Stimulated activated CD4-positive, alpha-beta T cell treated with anti-CD3 and anti-CD28 coated beads, Interleukin-2, amount 100 ng/mL, for 4 hours (primary cell): ENCODE measurements around the gene PADI2.
"Not testable (repeated sequence)": the region's sequence is repeated elsewhere in the genome, so short reads cannot be mapped to it uniquely, and the experiment has no call there.

Experiments used
- DNase-seq: peaks from one replicate; pipeline ENCODE4 v3.0.0-alpha.2; 2020; ENCODE audit warnings: low read depth

Gene PADI2

GRCh38 chr1:17081439-17081838 is 37.8 kb downstream of the PADI2 start:
- DNase-seq = no peak

GRCh38 chr1:17080880-17081279 is 38.4 kb downstream of the PADI2 start:
- DNase-seq = no peak

DNA sequence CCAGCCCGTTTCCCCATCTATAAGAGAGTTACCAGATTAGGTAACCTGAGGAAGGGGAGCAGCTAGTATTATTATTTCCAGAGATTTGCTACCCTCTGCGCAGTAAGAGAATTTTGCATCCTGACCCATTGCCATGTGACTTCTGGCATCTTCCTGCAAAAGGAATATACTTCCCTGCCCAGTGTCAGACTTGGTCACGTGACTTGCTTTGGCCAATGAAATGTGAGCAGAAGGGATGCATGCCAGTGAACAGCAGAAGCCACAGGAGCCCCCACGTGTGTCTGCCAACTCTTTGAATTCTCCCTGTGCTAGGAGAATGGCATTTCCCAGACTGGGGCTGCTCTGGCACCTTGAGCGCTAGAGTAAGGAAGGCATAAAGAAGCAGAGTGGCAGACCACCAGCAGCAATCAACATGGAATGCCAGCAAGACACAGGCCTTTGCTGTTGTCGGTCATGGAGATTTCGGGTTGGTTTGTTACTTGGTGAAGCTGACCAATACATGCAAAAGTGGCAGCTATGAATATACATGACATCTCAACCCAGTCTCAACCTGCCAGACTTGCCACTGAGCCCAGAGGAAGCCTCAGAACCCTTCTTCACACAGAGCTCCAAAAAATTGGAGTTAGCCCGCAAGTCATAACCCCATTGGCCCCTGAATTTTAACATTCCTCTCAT is 39.0 kb downstream of the PADI2 start:
- no peak for DNase-seq

DNA sequence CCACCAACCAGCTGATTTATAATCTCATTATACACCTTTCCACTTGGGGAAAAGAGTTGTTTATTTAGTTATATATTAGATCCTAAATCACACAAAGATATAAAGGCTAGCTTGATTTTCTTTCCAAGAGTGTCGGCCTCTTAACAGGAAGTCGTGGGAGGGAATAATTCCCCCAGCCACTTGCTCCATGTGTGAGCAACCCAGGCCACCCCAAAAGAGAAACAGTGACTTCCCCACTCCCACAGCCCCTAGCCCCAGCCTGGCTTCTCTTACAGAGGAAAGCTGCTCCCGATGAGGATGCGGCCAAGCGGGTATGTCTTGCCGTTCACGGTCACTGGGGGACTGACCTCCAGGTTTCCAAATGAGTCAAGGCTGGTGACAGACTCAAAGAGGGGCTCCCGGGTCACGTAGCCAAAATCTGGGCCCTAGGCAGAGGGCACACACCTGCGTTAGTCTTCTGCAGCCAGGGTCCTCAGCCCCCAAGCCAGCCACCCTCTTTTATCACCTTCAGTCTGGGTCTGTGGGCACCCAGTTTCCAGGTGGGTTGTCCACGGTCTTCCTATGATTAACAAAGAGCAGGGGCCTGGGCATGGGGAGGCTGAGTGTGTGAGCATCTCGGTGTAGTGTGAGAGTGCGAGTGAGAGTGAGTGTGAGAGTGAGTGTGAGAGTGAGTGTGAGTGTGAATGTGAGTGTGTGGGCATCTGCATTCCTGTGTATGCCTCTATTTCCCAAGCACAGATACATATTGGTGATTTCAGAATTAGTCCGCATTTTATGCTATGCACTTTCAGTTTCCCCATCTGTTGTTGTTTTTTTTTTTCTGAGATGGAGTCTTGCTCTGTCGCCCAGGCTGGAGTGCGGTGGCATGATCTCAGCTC is 40.0 kb downstream of the PADI2 start:
- DNase-seq = no peak

DNA sequence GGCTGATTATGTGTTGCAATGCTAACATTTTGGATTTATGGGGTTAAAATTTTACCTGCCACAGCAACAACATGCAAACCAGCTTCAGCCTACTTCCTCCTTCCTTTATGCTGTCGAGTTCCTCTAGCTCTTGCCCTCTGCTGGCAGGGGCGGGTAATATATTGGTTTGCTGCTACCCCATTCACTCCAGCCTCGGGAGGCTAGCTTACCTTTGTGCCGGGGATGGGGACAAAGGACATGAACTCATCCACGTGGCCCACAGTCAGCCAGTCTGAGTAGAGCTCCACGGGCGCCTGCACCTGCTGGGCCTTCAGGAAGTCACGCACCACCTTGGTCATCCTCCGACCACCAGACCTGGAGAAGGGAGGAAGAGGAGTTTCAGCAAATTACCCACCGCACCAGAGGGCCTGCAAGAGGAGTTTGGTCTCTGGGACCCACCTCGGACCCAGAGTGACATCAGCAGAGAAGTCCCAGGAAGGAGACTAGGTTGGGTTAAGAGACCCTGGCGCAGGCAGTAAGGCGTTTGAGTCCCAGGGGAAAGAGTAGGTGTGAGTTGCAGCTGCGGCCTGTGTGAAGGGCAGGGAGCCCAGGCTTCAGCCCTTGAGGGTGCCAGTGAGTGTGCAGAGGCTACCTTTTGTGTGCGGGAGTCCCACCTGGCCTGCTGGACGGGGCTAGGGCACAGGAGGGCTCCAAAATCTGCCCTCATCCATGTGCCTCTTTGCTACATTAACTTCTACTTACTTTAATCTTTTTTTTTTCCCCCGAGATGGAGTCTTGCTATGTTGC is 43.6 kb downstream of the PADI2 start:
- no peak for DNase-seq

DNA sequence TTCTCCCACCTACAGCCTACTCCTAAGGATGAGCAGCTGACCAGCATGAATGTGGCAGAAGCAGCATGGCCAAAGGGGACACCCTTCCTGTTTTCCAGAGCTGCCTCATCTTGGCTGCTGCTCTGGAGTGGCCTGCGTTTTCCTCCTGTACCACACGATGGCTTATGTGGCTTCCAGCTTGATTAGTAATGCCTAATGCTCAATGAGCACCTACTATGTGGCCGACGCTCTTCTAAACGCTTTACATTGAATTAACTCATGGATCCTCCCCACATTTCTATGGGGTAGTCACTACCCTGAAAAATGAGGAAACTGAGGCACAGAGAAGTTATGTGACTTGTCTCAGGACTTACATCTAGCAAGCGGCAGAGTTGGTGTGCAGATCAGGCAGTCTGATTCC is 47.5 kb downstream of the PADI2 start:
- DNase-seq = no peak

- DNase-seq = no peak
Measured at GRCh38 chr1:17070163-17070525, 49.1 kb downstream of the PADI2 start.

DNA sequence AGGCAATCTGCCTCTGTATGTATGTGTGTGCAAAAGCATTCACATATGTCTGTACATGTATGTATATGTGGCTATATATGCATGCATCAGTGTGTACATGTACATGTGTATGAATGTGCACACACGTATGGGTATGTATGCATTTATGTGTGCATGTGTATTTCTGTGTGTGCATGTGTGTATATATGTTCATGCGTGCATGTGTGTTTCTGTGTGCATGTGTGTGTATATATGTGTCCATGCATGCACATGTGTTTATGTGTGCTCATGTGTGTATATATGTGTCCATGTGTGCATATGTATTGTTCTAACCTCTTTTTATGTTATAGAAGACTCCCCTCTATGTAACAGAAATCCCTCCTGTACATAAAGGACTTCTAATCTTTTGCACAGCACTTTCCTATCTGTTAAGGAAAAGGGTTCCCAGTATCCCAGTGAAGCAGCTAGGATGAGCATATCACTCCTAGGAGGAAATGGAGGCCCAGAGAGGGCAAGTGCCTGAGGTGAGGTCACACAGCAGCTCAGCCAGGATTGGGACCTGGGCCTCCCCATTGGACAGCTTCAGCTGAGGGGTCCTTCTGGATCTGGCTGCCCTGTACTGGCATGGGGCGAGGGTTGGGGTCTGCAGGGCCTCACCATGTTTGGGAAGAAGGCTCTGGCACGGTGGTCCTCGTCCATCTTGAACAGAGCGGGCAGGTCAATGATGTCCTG is 49.6 kb downstream of the PADI2 start:
- no peak for DNase-seq

- DNase-seq = no peak
Measured at GRCh38 chr1:17068789-17069188, 50.5 kb downstream of the PADI2 start.

GRCh38 chr1:17067465-17068240 is 51.6 kb downstream of the PADI2 start:
- no peak for DNase-seq

DNA sequence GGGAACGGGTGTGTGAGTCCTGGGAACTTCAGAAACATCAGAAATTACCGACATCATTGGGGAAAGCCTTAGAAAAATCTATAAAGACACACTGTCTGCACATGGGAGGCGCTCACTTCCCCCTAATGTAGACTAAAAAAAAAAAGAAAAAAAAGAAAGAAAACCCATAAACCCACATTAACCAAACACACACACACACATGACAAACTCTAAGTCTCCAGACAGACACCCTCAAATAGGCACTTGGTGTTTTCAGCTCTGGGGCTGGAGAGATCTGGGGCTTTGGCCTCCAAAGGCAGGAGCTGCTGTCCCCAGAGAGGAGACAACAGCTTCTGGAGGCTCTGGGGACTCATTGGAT is 52.2 kb downstream of the PADI2 start:
- DNase-seq = no peak

- no peak for DNase-seq
Measured at GRCh38 chr1:17066361-17067068, 52.7 kb downstream of the PADI2 start.

DNA sequence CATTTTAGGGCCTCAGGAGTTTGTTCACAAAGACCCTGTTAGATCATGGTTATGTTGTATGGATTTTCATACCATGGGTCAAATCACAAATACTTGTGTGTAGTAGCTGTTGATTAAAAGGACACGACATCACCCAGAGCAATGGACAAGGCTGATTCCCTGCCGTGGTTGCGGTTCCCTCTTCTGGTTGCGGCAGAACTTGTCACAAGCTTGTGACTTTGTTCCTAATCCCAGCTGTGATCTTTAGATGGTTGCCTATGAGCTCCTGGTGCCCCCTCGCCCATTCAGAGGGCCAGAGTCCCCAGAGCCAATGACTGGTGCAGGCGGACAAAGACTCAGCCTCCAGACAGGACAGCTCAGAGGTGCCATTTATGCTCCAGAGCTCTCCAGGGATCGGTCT is 53.6 kb downstream of the PADI2 start:
- no peak for DNase-seq

GRCh38 chr1:17062751-17063150 is 56.5 kb downstream of the PADI2 start:
- not testable (repeated sequence) for DNase-seq

DNA sequence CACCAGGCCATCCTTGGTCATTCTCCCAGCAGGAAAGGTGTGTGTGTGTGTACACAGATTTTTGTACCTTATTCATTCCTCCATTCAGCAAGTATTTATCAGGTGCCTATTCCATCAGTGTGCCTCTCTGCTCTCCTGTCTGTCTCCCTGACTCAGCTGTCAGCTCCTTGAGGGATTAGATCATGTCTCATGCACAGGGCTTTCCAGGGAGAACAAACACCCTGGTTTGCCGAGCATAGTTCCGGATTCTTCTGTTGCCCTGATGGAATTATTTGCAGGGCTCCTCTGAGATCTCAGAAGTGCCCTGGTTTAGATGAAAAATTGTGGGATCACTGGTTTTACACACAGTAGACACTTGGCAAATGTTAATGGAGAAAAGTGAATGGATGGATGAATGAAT is 57.4 kb downstream of the PADI2 start:
- no peak for DNase-seq

- no peak for DNase-seq
Measured at GRCh38 chr1:17061486-17061885, 57.8 kb downstream of the PADI2 start.

GRCh38 chr1:17060306-17060749 is 58.9 kb downstream of the PADI2 start:
- DNase-seq = no peak

GRCh38 chr1:17059391-17060305 is 59.6 kb downstream of the PADI2 start:
- no peak for DNase-seq

GRCh38 chr1:17056551-17056950 is 62.7 kb downstream of the PADI2 start:
- DNase-seq = no peak

GRCh38 chr1:17055801-17056200 is 63.5 kb downstream of the PADI2 start:
- no peak for DNase-seq
